Calu3 (cell line): ENCODE data around the gene MTMR1. TPM values are rescaled to one million over a fixed set of nuclear protein-coding genes. Genes with fewer than 3 reads are reported as not detected.

ENCODE experiments used
- BruUV-seq: library from RNA; stranded (reverse); fragments of 400-500 nt; replicated peaks from 2 replicates; lab custom pipeline; 2021; lab: Mats Ljungman, UMichigan
- CTCF ChIA-PET: fragments of 300-600 bp; sonication (Branson Sonifier 250); formaldehyde crosslinking; loops from one replicate; lab custom pipeline; 2022; ENCODE audit warnings: antibody characterized with exemption; lab: Charles Lee
- DNase-seq: peaks from one replicate; pipeline ENCODE4 v3.0.0; 2022
- H3K27ac Mint-ChIP-seq: one replicate; pipeline ENCODE4 v1.8.0; 2022; ENCODE audit warnings: mixed read lengths; ENCODE audit not compliant: unreplicated experiment
- H3K27me3 Mint-ChIP-seq: one replicate; pipeline ENCODE4 v1.8.0; 2022; ENCODE audit warnings: mixed read lengths; ENCODE audit not compliant: unreplicated experiment
- H3K36me3 Mint-ChIP-seq: one replicate; pipeline ENCODE4 v1.8.0; 2022; ENCODE audit warnings: mild to moderate bottlenecking, moderate library complexity, mixed read lengths; ENCODE audit not compliant: insufficient read depth, unreplicated experiment
- H3K4me1 Mint-ChIP-seq: one replicate; pipeline ENCODE4 v1.8.0; 2022; ENCODE audit warnings: mild to moderate bottlenecking, low read depth, mixed read lengths; ENCODE audit not compliant: unreplicated experiment
- H3K4me3 Mint-ChIP-seq: one replicate; pipeline ENCODE4 v1.8.0; 2022; ENCODE audit warnings: mild to moderate bottlenecking, low read depth, moderate library complexity, mixed read lengths; ENCODE audit not compliant: unreplicated experiment
- H3K9me3 Mint-ChIP-seq: one replicate; pipeline ENCODE4 v1.8.0; 2022; ENCODE audit warnings: low read depth, mixed read lengths; ENCODE audit not compliant: unreplicated experiment
- intact Hi-C: fragments of 100-400 bp; cut with micrococcal nuclease; formaldehyde crosslinking; loops from one replicate; pipeline ENCODE4 v1.10.0; 2022; ENCODE audit not compliant: unreplicated experiment
- total RNA-seq: library from RNA; stranded (reverse); gene quantifications from 2 replicates; pipeline ENCODE4 v1.2.3, GENCODE V29; 2022
- TF ChIP-seq, protein P1 (sequence below): fragments of 200-600 bp; IDR thresholded peaks from one replicate; pipeline ENCODE4 v1.8.0; 2022; ENCODE audit warnings: antibody characterized with exemption; ENCODE audit not compliant: unreplicated experiment

The MTMR1 gene
- total RNA-seq, 1 experiment from 2014 or later: 49.1 TPM

DNA sequence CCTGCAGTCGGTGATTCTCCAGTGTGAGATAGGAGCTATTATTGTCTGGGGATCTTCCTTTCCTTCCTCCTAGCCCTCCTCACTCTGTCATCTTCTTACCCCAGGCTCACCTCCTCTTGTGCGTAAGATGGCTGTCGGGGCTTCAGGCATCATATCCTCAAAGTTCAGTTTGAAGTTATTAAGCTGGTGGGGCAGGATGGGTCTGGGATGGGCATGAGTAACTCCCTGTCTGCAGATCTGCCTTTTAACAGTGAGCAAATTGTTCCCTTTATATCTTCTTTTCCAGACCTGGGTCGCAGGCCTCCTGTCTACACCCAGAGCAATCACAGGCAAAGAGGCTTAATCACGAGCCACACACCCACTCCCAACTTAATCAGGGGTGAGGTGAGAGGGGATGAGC lies 900 bp upstream of the MTMR1 start:
- DNase-seq: no peak
- Mint-ChIP-seq H3K36me3 (peaks cover 30% of the 10 kb centered on the region), H3K4me3 (peak overlapping the region; percentile 74), H3K27me3 (no peaks in the 10 kb centered on the region), H3K4me1 (peaks cover 43% of the 10 kb centered on the region), H3K27ac (peak overlapping the region; percentile 86), H3K9me3 (peaks cover 5% of the 10 kb centered on the region)
- BruUV-seq: TSS peak; percentile 69
- CTCF ChIA-PET: interaction anchor here (0.6 kb wide), 1 partner anchor 66 kb away, joined by 5 read pairs; no protein-coding TSS in a partner anchor
- TF ChIP-seq, protein P1, sequence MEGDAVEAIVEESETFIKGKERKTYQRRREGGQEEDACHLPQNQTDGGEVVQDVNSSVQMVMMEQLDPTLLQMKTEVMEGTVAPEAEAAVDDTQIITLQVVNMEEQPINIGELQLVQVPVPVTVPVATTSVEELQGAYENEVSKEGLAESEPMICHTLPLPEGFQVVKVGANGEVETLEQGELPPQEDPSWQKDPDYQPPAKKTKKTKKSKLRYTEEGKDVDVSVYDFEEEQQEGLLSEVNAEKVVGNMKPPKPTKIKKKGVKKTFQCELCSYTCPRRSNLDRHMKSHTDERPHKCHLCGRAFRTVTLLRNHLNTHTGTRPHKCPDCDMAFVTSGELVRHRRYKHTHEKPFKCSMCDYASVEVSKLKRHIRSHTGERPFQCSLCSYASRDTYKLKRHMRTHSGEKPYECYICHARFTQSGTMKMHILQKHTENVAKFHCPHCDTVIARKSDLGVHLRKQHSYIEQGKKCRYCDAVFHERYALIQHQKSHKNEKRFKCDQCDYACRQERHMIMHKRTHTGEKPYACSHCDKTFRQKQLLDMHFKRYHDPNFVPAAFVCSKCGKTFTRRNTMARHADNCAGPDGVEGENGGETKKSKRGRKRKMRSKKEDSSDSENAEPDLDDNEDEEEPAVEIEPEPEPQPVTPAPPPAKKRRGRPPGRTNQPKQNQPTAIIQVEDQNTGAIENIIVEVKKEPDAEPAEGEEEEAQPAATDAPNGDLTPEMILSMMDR: no peak
- intact Hi-C loops: no loop called here

DNA sequence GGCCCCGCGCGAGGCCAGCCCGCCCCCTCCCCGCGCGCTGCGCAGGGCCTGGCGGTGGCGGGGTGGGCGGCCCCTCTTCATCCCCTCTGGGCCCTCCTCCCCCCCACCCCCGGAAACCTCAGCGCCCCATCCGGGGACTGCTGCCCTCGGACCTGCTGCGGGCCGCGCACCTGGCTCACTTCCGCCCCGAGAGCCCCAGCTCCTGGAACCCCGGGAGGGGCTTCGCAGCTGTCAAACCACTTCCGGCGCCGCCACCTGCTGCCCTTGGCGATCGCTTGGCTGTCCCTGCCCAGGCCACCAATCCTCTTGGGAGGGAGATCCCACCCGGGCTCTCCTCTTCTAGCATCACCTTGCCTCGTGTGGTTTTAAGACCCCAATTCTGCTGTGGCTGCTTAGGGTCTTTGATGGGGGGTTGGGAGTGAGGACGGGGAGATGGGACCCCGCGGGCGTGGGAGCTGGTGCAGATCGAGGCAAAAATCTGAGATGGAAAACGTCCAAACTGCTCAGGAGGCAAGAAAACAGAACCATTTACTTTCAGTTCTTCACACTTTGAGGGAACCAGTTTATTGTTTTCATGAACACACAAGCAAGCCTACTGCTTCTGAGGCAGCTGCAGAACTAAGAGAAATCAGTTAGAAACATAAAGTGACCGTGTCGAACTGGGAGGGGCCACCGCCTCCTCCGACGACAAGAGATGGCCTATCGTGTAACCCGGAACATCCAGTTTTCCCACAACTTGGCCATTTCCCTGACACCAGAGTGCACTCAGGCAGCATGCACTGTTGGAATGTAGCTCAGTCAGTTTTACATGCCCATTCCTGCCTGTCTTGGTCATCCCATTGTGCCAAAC lies 754 bp downstream of the MTMR1 start:
- H3K9me3 Mint-ChIP-seq: peaks cover 2% of the 10 kb centered on the region

DNA sequence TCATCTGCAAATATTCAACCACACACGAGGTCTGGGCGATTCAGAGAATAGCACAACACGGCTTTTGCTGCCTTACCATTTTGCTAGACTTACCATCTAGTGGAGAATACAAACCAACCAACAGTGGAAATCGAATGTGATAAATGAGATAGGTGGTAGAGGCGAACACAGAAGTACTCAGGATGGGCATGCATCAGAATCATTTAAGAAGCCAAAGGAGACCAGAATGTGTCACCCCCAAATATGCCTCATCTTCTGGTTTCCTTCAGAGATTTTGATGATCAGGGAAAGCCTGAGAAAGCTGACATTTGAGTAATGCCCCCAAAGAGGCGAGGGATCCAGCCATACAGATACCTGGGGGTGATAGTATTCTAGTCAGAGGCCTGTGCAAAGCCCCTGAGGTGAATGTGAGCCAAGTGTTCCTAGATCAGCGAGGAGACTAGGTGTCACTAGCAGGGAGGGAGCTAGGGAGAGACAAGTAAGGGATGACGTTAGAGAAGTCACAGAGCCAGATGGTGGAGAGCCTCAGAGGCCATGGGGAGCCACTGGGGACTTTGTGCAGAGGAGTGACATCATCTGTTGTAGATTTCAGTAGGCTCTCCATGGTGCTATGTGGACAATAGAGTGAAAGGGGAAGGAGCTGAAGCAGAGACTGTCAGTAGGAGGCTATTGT lies 1.7 kb downstream of the MTMR1 start:
- no peaks in the 10 kb centered on the region for H3K27me3 Mint-ChIP-seq
- H3K9me3 Mint-ChIP-seq: peaks cover 2% of the 10 kb centered on the region
- no peak for DNase-seq
- H3K36me3 Mint-ChIP-seq: peaks cover 30% of the 10 kb centered on the region
- TF ChIP-seq, protein P1: no peak
- intact Hi-C loops: no loop called here
- H3K4me3 Mint-ChIP-seq: peak overlapping the region; percentile 74
- CTCF ChIA-PET: no interaction called here
- H3K4me1 Mint-ChIP-seq: peaks cover 30% of the 10 kb centered on the region
- no TSS peak for BruUV-seq
- H3K27ac Mint-ChIP-seq: peak overlapping the region; percentile 77

More for the DNA sequence above, 754 bp downstream of the MTMR1 start:
- Mint-ChIP-seq H3K4me3 (peak overlapping the region; percentile 74), H3K36me3 (peaks cover 30% of the 10 kb centered on the region), H3K4me1 (peaks cover 34% of the 10 kb centered on the region), H3K27me3 (no peaks in the 10 kb centered on the region), H3K27ac (peak overlapping the region; percentile 77)
- CTCF ChIA-PET: interaction anchor here (0.7 kb wide), 1 partner anchor 755 kb away, joined by 3 read pairs; the partner anchor contains the start of gene EOLA2
- intact Hi-C loops: no loop called here
- TF ChIP-seq, protein P1: no peak
- DNase-seq: peak; percentile 78
- BruUV-seq: TSS peak; percentile 65

DNA sequence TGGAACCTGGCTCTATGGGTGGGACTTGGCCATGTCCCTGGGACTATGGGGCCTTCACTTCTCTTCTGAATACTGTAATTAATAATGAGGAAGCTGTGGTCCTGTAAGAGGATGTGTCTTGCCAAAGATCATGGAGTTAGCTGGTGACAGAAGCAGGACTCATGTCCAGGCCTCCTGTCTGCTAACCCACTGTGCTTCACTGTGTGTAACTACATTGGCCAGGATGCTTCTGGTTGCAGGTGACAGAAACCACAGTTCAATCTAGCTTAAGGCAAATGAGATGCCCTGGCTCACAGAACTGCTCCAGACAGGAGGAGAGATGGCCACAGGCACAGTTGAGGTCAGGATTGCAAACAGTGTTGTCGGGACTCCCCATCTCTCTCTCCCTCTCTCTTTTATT lies 3.1 kb downstream of the MTMR1 start:
- Mint-ChIP-seq H3K27ac (peak overlapping the region; percentile 33), H3K9me3 (no peaks in the 10 kb centered on the region), H3K27me3 (no peaks in the 10 kb centered on the region), H3K4me1 (peaks cover 30% of the 10 kb centered on the region), H3K4me3 (no peak overlapping the region), H3K36me3 (peaks cover 30% of the 10 kb centered on the region)
- BruUV-seq: no TSS peak
- no peak for DNase-seq
- CTCF ChIA-PET: no interaction called here
- intact Hi-C loops: no loop called here
- TF ChIP-seq, protein P1: no peak
